Measurements from ENCODE around the gene RPTOR.
A peak's percentile ranks its signal among the peaks of the same experiment; 100 is the strongest.

RPTOR gene

GRCh38 chr17:80773243-80773991 lies 228.8 kb downstream of the RPTOR start:
- peak; percentile 65 to 97 (median 85) for DNase-seq
- intact Hi-C loops (cut with DNase I) = no loop called here

GRCh38 chr17:80774146-80774545 lies 229.5 kb downstream of the RPTOR start:
- DNase-seq = peak in 2 of 10 donors; percentile 66 to 79
- intact Hi-C loops (cut with DNase I) = no loop called here

- intact Hi-C loops (cut with DNase I) = no loop called here
Observed at GRCh38 chr17:80774643-80775281, 230.1 kb downstream of the RPTOR start.

GRCh38 chr17:80775863-80776262 lies 231.2 kb downstream of the RPTOR start:
- DNase-seq = no peak
- intact Hi-C loops (cut with DNase I) = no loop called here

More at GRCh38 chr17:80774643-80775281, 230.1 kb downstream of the RPTOR start:
- DNase-seq = peak in 1 of 10 donors; percentile 81

- intact Hi-C loops (cut with DNase I) = no loop called here
Observed at GRCh38 chr17:80777274-80777673, 232.6 kb downstream of the RPTOR start.

GRCh38 chr17:80778716-80779115 lies 234.1 kb downstream of the RPTOR start:
- DNase-seq = peak in 1 of 10 donors; percentile 26
- intact Hi-C loops (cut with DNase I) = no loop called here

More at GRCh38 chr17:80777274-80777673, 232.6 kb downstream of the RPTOR start:
- DNase-seq = no peak

GRCh38 chr17:80779336-80779735 lies 234.7 kb downstream of the RPTOR start:
- intact Hi-C loops (cut with DNase I) = no loop called here
- peak in 1 of 10 donors; percentile 48 for DNase-seq

- no peak for DNase-seq
- intact Hi-C loops (cut with DNase I) = no loop called here
Observed at GRCh38 chr17:80779961-80780380, 235.3 kb downstream of the RPTOR start.

GRCh38 chr17:80780381-80781198 lies 236.0 kb downstream of the RPTOR start:
- intact Hi-C loops (cut with DNase I) = no loop called here
- DNase-seq = peak in 1 of 10 donors; percentile 46

- peak in 1 of 10 donors; percentile 80 for DNase-seq
- intact Hi-C loops (cut with DNase I) = no loop called here
Observed at GRCh38 chr17:80781211-80781610, 236.6 kb downstream of the RPTOR start.

- DNase-seq = peak in 1 of 10 donors; percentile 54
- intact Hi-C loops (cut with DNase I) = no loop called here
Observed at GRCh38 chr17:80781807-80782277, 237.2 kb downstream of the RPTOR start.

GRCh38 chr17:80782536-80783427 lies 238.1 kb downstream of the RPTOR start:
- peak in 1 of 10 donors; percentile 12 for DNase-seq
- intact Hi-C loops (cut with DNase I) = no loop called here

GRCh38 chr17:80783486-80783885 lies 238.8 kb downstream of the RPTOR start:
- DNase-seq = peak in 1 of 10 donors; percentile 63

GRCh38 chr17:80783971-80784370 lies 239.3 kb downstream of the RPTOR start:
- DNase-seq = peak in 1 of 10 donors; percentile 10
- intact Hi-C loops (cut with DNase I) = no loop called here

More at GRCh38 chr17:80783486-80783885, 238.8 kb downstream of the RPTOR start:
- intact Hi-C loops (cut with DNase I) = no loop called here

- DNase-seq = peak in 6 of 10 donors; percentile 38 to 88 (median 67)
Observed at GRCh38 chr17:80785477-80786178, 241.0 kb downstream of the RPTOR start.

GRCh38 chr17:80786470-80786869 lies 241.8 kb downstream of the RPTOR start:
- intact Hi-C loops (cut with DNase I) = no loop called here
- no peak for DNase-seq

More at GRCh38 chr17:80785477-80786178, 241.0 kb downstream of the RPTOR start:
- intact Hi-C loops (cut with DNase I) = no loop called here

- intact Hi-C loops (cut with DNase I) = no loop called here
- DNase-seq = no peak
Observed at GRCh38 chr17:80786887-80787286, 242.2 kb downstream of the RPTOR start.

GRCh38 chr17:80787881-80788280 lies 243.2 kb downstream of the RPTOR start:
- intact Hi-C loops (cut with DNase I) = no loop called here
- DNase-seq = no peak

GRCh38 chr17:80789356-80789902 lies 244.8 kb downstream of the RPTOR start:
- intact Hi-C loops (cut with DNase I) = no loop called here
- DNase-seq = no peak

Measured in posterior cingulate gyrus (tissue), 11 donors.